ENCODE results near the gene UBTF. TPM values are rescaled to one million over a fixed set of nuclear protein-coding genes. Genes with fewer than 3 reads are reported as not detected.

The UBTF gene
- polyA plus RNA-seq, 3 donors: 6.0 to 13.1 (median 12.5) TPM

GRCh38 chr17:44220213-44221083 lies 973 bp upstream of the UBTF start:
- H3K9me3 Mint-ChIP-seq: peaks cover 0 to 2% (median 0%) of the 10 kb centered on the region in 7 donors

GRCh38 chr17:44219108-44219615 lies 313 bp downstream of the UBTF start:
- Histone ChIP-seq H3K27ac (ENCODE audit: low read depth in 1 of 2, low read length in 2 of 2) (peak overlapping the region in 1 of 2 donors; percentile 65), H2AFZ (ENCODE audit: insufficient read depth, low read depth, low read length, poor library complexity, severe bottlenecking) (no peak overlapping the region), H4K20me1 (ENCODE audit: insufficient read depth, low read length) (peaks cover 40% of the 10 kb centered on the region), H3K4me3 (replicated peaks in 1 of 3; ENCODE audit: low read depth in 2 of 3, low read length in 3 of 3) (peak overlapping the region; percentile 15 to 90 (median 60)), H3K27me3 (ENCODE audit: control insufficient read depth in 2 of 2, insufficient read depth in 2 of 2, low read length in 2 of 2) (no peaks in the 10 kb centered on the region), H3K36me3 (replicated peaks in 1 of 2; ENCODE audit: control insufficient read depth in 1 of 2, insufficient read depth in 2 of 2, low read length in 2 of 2) (peaks cover 26 to 27% of the 10 kb centered on the region in 2 donors), H3K9ac (ENCODE audit: insufficient read depth, low read length, poor library complexity, severe bottlenecking) (peak overlapping the region; percentile 71), H3K4me2 (replicated peaks; ENCODE audit: extremely low read depth, low read length, poor library complexity, severe bottlenecking) (peak overlapping the region; percentile 100), H3K79me2 (ENCODE audit: insufficient read depth, low read length) (peaks cover 55% of the 10 kb centered on the region), H3K4me1 (ENCODE audit: control insufficient read depth in 1 of 2, insufficient read depth in 2 of 2, low read length in 2 of 2) (peaks cover 36 to 47% of the 10 kb centered on the region in 2 donors), H3K9me3 (replicated peaks in 1 of 2; ENCODE audit: control insufficient read depth in 1 of 2, insufficient read depth in 1 of 2, low read length in 2 of 2) (no peaks in the 10 kb centered on the region)
- H3K36me3 Mint-ChIP-seq: peaks cover 30 to 32% of the 10 kb centered on the region in 2 donors
- peak overlapping the region in 1 of 7 donors; percentile 58 for H3K27ac Mint-ChIP-seq
- peak overlapping the region; percentile 21 to 41 for H3K4me3 Mint-ChIP-seq
- H3K4me1 Mint-ChIP-seq: peaks cover 48% of the 10 kb centered on the region
- TF ChIP-seq, protein P1, sequence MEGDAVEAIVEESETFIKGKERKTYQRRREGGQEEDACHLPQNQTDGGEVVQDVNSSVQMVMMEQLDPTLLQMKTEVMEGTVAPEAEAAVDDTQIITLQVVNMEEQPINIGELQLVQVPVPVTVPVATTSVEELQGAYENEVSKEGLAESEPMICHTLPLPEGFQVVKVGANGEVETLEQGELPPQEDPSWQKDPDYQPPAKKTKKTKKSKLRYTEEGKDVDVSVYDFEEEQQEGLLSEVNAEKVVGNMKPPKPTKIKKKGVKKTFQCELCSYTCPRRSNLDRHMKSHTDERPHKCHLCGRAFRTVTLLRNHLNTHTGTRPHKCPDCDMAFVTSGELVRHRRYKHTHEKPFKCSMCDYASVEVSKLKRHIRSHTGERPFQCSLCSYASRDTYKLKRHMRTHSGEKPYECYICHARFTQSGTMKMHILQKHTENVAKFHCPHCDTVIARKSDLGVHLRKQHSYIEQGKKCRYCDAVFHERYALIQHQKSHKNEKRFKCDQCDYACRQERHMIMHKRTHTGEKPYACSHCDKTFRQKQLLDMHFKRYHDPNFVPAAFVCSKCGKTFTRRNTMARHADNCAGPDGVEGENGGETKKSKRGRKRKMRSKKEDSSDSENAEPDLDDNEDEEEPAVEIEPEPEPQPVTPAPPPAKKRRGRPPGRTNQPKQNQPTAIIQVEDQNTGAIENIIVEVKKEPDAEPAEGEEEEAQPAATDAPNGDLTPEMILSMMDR (IDR thresholded peaks at IDR 0.05): no peak
- WGBS (ENCODE audit: insufficient coverage): under 1% methylated on average over 71 of the region's 73 CpGs
- intact Hi-C loops (cut with micrococcal nuclease): loop anchor here (1.0 to 5.0 kb wide), 4 partner anchors 21 to 126 kb away; partner anchors contain the start of genes SLC25A39 (in 2 of the 2) and GRN (in 1 of the 2)
- DNase-seq: peak; percentile 50 to 64 (median 60)
- peaks cover 4 to 6% (median 4%) of the 10 kb centered on the region in 3 donors for H3K27me3 Mint-ChIP-seq (ENCODE audit: low read depth in 3 of 3)
- peaks cover 0 to 2% (median 0%) of the 10 kb centered on the region in 7 donors for H3K9me3 Mint-ChIP-seq

More at GRCh38 chr17:44220213-44221083, 973 bp upstream of the UBTF start:
- H3K27ac ChIP-seq (ENCODE audit: low read depth in 1 of 2, low read length in 2 of 2): peak overlapping the region; percentile 83 to 87
- H3K9me3 ChIP-seq (replicated peaks in 1 of 2; ENCODE audit: control insufficient read depth in 1 of 2, insufficient read depth in 1 of 2, low read length in 2 of 2): no peaks in the 10 kb centered on the region
- peak overlapping the region; percentile 90 to 95 (median 92) for H3K4me3 ChIP-seq (replicated peaks in 1 of 3; ENCODE audit: low read depth in 2 of 3, low read length in 3 of 3)
- WGBS (ENCODE audit: insufficient coverage): under 1% methylated on average over 81 of the region's 108 CpGs
- H3K4me2 ChIP-seq (replicated peaks; ENCODE audit: extremely low read depth, low read length, poor library complexity, severe bottlenecking): peak overlapping the region; percentile 100
- Mint-ChIP-seq H3K36me3 (peaks cover 17 to 19% of the 10 kb centered on the region in 2 donors), H3K27ac (peak overlapping the region in 6 of 7 donors; percentile 57 to 96 (median 92)), H3K4me3 (peak overlapping the region; percentile 95 to 97), H3K4me1 (peaks cover 38% of the 10 kb centered on the region), H3K27me3 (ENCODE audit: low read depth in 3 of 3) (peaks cover 7 to 12% (median 9%) of the 10 kb centered on the region in 3 donors)
- H3K9ac ChIP-seq (ENCODE audit: insufficient read depth, low read length, poor library complexity, severe bottlenecking): peak overlapping the region; percentile 82
- H4K20me1 ChIP-seq (ENCODE audit: insufficient read depth, low read length): peaks cover 29% of the 10 kb centered on the region
- H3K79me2 ChIP-seq (ENCODE audit: insufficient read depth, low read length): peaks cover 47% of the 10 kb centered on the region
- no peaks in the 10 kb centered on the region for H3K27me3 ChIP-seq (ENCODE audit: control insufficient read depth in 2 of 2, insufficient read depth in 2 of 2, low read length in 2 of 2)
- H2AFZ ChIP-seq (ENCODE audit: insufficient read depth, low read depth, low read length, poor library complexity, severe bottlenecking): peak overlapping the region; percentile 65
- H3K4me1 ChIP-seq (ENCODE audit: control insufficient read depth in 1 of 2, insufficient read depth in 2 of 2, low read length in 2 of 2): peaks cover 36 to 41% of the 10 kb centered on the region in 2 donors
- no peak for DNase-seq
- TF ChIP-seq, protein P1 (IDR thresholded peaks at IDR 0.05): no peak
- intact Hi-C loops (cut with micrococcal nuclease): no loop called here
- peaks cover 13 to 14% of the 10 kb centered on the region in 2 donors for H3K36me3 ChIP-seq (replicated peaks in 1 of 2; ENCODE audit: control insufficient read depth in 1 of 2, insufficient read depth in 2 of 2, low read length in 2 of 2)
